Body of pancreas (tissue), 4 donors: Measurements from ENCODE around the gene TMEM119.

Source experiments
- CTCF ChIP-seq, 7 experiments: fragments of 450-650 bp in 4 of 7; fragments of 200-600 bp in 3 of 7; sonication (generic) in 3 of 7; IDR thresholded peaks; one replicate each; pipeline ENCODE4 v1.5.1; 2016 to 2019; ENCODE audit warnings: antibody characterized with exemption in 7 of 7
- POLR2A ChIP-seq, 3 donors: fragments of 450-650 bp; IDR thresholded peaks; one replicate each; pipeline ENCODE4 v1.6.1; 2016; ENCODE audit warnings: antibody characterized with exemption in 3 of 3, mild to moderate bottlenecking in 2 of 3

- TF ChIP-seq CTCF (IDR thresholded peaks at IDR 0.05) (no peak), POLR2A (IDR thresholded peaks at IDR 0.05) (no peak)
Observed at GRCh38 chr12:108580531-108580930, 17.4 kb downstream of the TMEM119 start.
